Heart left ventricle (tissue), 16 donors: ENCODE data around the gene RAI1. TPM values are rescaled to one million over a fixed set of nuclear protein-coding genes. Genes with fewer than 3 reads are reported as not detected.
A peak's percentile ranks its signal among the peaks of the same experiment; 100 is the strongest.

Experiments
- ATAC-seq, 4 donors: fragments of 200-7000 bp; cut with Tn5 transposase; one replicate each; pipeline ENCODE4 v1.9.1; 2020 to 2022; ENCODE audit warnings: moderate library complexity in 4 of 4, mild to moderate bottlenecking in 3 of 4, moderate number of reproducible peaks in 1 of 4
- DNase-seq, 5 donors: peaks; one replicate each; pipeline ENCODE4 v3.0.0-alpha.2; 2020
- H3K27ac ChIP-seq, 12 donors: fragments of 200-600 bp; sonication (generic) in 4 of 12; one replicate each; pipeline versions ENCODE4 v1.5.0 to v1.8.0; 2016 to 2022; ENCODE audit warnings: mild to moderate bottlenecking in 2 of 12
- H3K27me3 ChIP-seq, 9 donors: fragments of 200-600 bp; sonication (generic) in 2 of 9; one replicate each; pipeline versions ENCODE4 v1.5.1 to v1.8.0; 2016 to 2022; ENCODE audit warnings: mild to moderate bottlenecking in 3 of 9
- H3K36me3 ChIP-seq, 9 donors: fragments of 200-600 bp; sonication (generic) in 2 of 9; one replicate each; pipeline versions ENCODE4 v1.5.0 to v1.8.0; 2018 to 2022; ENCODE audit warnings: mild to moderate bottlenecking in 2 of 9
- H3K4me1 ChIP-seq, 12 donors: fragments of 200-600 bp; sonication (generic) in 4 of 12; one replicate each; pipeline versions ENCODE4 v1.5.0 to v1.8.0; 2016 to 2022; ENCODE audit warnings: mild to moderate bottlenecking in 3 of 12
- H3K4me3 ChIP-seq, 12 donors: fragments of 200-600 bp; sonication (generic) in 4 of 12; one replicate each; pipeline versions ENCODE4 v1.5.0 to v1.8.0; 2017 to 2022; ENCODE audit warnings: mild to moderate bottlenecking in 9 of 12, moderate library complexity in 4 of 12
- H3K9me3 ChIP-seq, 12 donors: fragments of 200-600 bp; sonication (generic) in 4 of 12; one replicate each; pipeline versions ENCODE4 v1.5.0 to v1.8.0; 2016 to 2022; ENCODE audit warnings: mild to moderate bottlenecking in 1 of 12
- POLR2A ChIP-seq, 2 donors: fragments of 450-650 bp; IDR thresholded peaks; one replicate each; pipeline ENCODE4 v1.6.1; 2017; ENCODE audit warnings: antibody characterized with exemption in 2 of 2, mild to moderate bottlenecking in 2 of 2, moderate library complexity in 2 of 2
- WGBS, 4 donors: extraction: QIAGEN DNeasy Blood & Tissue Kit in 2 of 4; methylation state at CpG; one replicate each; pipeline versions ENCODE4 v1.1.5 to v1.1.7; 2013 to 2018; 5-methylcytosine and 5-hydroxymethylcytosine counted together
- intact Hi-C, 10 donors: fragments of 100-400 bp; cut with DNase I; formaldehyde crosslinking; loops; one replicate each; pipeline versions ENCODE4 v1.11.1 to v1.14.2; 2022
- polyA plus RNA-seq, 2 donors: library from polyadenylated mRNA; stranded (reverse); fragments of 200-250 nt; gene quantifications; one replicate each; pipeline ENCODE4 v1.2.3, GENCODE V29; 2013
- total RNA-seq, 9 donors: library from RNA; depleted of rRNA in 2 of 9; stranded (reverse); fragments of >200 nt in 2 of 9; fragmentation: NEBNext Ultra II Directional in 3 of 9; extraction: Animal tissue kit (Norgen Biotek cat#: 25700) in 3 of 9; gene quantifications; one replicate each; pipeline versions ENCODE4 v1.1.0 to v1.2.4, GENCODE V29; 2016 to 2023
- TF ChIP-seq, protein P1 (sequence below), 12 donors: fragments of 200-600 bp; sonication (generic) in 4 of 12; IDR thresholded peaks; one replicate each; pipeline versions ENCODE4 v1.5.0 to v1.8.0; 2018 to 2022; ENCODE audit warnings: antibody characterized with exemption in 12 of 12, mild to moderate bottlenecking in 5 of 12
- donor health status: ischemic (EF 13 %, LVEDD 7.1; RV severe dilation, severe dysfunction).
- donor health status: healthy with polysubstance abuse.
- donor health status: DM: no; HTN: yes; CAD: no.
- donor health status: DM: no; HTN: no; CAD: no.
- donor health status: ischemic (EF 25% LVEDD 6.9; RV normal size, moderate dysfunction).
- donor health status: ischemic (EF 25% LVEDD 5.7; RV mildly dilated, moderate dysfunction).
- donor health status: healthy.
- donor health status: DM: yes; HTN: yes; CAD: no.
- donor health status: ischemic (EF 35%, LVEDD 5.7; RV mildly dilated, moderate dysfunction).
- donor health status: nonischemic (EF 11% LVEDD 7.7; RV severe dilation, severe dysfunction).
- donor health status: DM: yes; HTN: yes; CAD: no.
- donor health status: PGD.
- donor health status: ischemic (EF 29% LVEDD 5.4; RV normal size, mild dysfunction).
- donor health status: nonischemic (EF 23%, LVEDD 6.1; RV moderate dilation, normal function).

The RAI1 gene
- total and polyA plus RNA-seq, 11 donors = 15.1 to 37.2 (median 20.8) TPM

- TF ChIP-seq POLR2A (IDR thresholded peaks at IDR 0.05) = no peak
- TF ChIP-seq, protein P1, sequence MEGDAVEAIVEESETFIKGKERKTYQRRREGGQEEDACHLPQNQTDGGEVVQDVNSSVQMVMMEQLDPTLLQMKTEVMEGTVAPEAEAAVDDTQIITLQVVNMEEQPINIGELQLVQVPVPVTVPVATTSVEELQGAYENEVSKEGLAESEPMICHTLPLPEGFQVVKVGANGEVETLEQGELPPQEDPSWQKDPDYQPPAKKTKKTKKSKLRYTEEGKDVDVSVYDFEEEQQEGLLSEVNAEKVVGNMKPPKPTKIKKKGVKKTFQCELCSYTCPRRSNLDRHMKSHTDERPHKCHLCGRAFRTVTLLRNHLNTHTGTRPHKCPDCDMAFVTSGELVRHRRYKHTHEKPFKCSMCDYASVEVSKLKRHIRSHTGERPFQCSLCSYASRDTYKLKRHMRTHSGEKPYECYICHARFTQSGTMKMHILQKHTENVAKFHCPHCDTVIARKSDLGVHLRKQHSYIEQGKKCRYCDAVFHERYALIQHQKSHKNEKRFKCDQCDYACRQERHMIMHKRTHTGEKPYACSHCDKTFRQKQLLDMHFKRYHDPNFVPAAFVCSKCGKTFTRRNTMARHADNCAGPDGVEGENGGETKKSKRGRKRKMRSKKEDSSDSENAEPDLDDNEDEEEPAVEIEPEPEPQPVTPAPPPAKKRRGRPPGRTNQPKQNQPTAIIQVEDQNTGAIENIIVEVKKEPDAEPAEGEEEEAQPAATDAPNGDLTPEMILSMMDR (IDR thresholded peaks at IDR 0.05) = no peak
- no peak for ATAC-seq
- Histone ChIP-seq H3K27ac (no peak overlapping the region), H3K4me1 (peaks cover 17 to 77% (median 60%) of the 10 kb centered on the region in 12 donors), H3K9me3 (no peaks in the 10 kb centered on the region), H3K27me3 (peaks cover 0 to 6% (median 0%) of the 10 kb centered on the region in 9 donors), H3K36me3 (no peaks in the 10 kb centered on the region), H3K4me3 (no peak overlapping the region)
- DNase-seq = no peak
- intact Hi-C loops = loop anchor here in 3 of 10 donors (5.0 to 10.0 kb wide), 3 partner anchors 53 to 105 kb away; partner anchors contain the start of gene RAI1 (in 2 of the 3)
- WGBS, 4 donors = 91 to 100% (median 94%) methylated on average over 3 to 7 of the region's 7 CpGs
These were observed 106.3 kb downstream of the RAI1 start for GRCh38 chr17:17787568-17787967.

DNA sequence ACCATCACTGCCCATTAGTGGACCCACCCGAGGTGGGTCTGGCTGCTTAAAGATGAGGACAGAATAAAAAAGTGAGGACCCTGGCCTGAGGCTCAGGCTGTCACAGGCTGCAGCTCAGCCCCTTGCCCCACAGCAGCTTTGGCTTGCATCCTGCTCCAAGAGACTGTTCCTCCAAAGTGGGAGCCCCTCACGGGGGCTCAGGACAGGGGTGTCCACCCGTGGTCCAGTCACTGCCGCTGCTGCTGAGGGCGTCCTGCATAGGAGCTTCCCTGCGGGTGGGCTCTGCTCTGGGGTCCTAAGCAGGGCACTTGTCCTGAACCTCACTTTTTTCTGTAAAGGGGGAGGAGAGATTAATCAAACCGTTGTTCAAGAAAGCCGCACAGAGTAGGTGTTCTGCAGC lies 107.7 kb downstream of the RAI1 start:
- H3K27ac ChIP-seq = no peak overlapping the region
- no peak overlapping the region for H3K4me3 ChIP-seq
- no peak for TF ChIP-seq POLR2A (IDR thresholded peaks at IDR 0.05)
- TF ChIP-seq, protein P1 (IDR thresholded peaks at IDR 0.05) = no peak
- intact Hi-C loops = loop anchor here in 3 of 10 donors (5.0 to 10.0 kb wide), 3 partner anchors 54 to 107 kb away; partner anchors contain the start of gene RAI1 (in 2 of the 3)
- H3K36me3 ChIP-seq = peaks cover 0 to 9% (median 2%) of the 10 kb centered on the region in 9 donors
- ATAC-seq (no peak), DNase-seq (no peak)
- WGBS, 4 donors = 89 to 92% (median 91%) methylated on average over 7 to 8 of the region's 8 CpGs
- H3K9me3 ChIP-seq = no peaks in the 10 kb centered on the region
- peaks cover 21 to 80% (median 66%) of the 10 kb centered on the region in 12 donors for H3K4me1 ChIP-seq
- H3K27me3 ChIP-seq = no peaks in the 10 kb centered on the region

GRCh38 chr17:17789410-17789809 lies 108.2 kb downstream of the RAI1 start:
- no peak for TF ChIP-seq POLR2A (IDR thresholded peaks at IDR 0.05)
- TF ChIP-seq, protein P1 (IDR thresholded peaks at IDR 0.05) = no peak
- H3K27ac ChIP-seq = no peak overlapping the region
- intact Hi-C loops = loop anchor here in 3 of 10 donors (5.0 to 10.0 kb wide), 3 partner anchors 55 to 107 kb away; partner anchors contain the start of gene RAI1 (in 2 of the 3)
- H3K36me3 ChIP-seq = peaks cover 0 to 14% (median 6%) of the 10 kb centered on the region in 9 donors
- H3K9me3 ChIP-seq = no peaks in the 10 kb centered on the region
- peaks cover 17 to 76% (median 64%) of the 10 kb centered on the region in 12 donors for H3K4me1 ChIP-seq
- WGBS, 4 donors = 87 to 95% (median 93%) methylated on average over 6 of the region's 6 CpGs
- H3K27me3 ChIP-seq = no peaks in the 10 kb centered on the region
- no peak overlapping the region for H3K4me3 ChIP-seq
- DNase-seq = no peak
- ATAC-seq = no peak

DNA sequence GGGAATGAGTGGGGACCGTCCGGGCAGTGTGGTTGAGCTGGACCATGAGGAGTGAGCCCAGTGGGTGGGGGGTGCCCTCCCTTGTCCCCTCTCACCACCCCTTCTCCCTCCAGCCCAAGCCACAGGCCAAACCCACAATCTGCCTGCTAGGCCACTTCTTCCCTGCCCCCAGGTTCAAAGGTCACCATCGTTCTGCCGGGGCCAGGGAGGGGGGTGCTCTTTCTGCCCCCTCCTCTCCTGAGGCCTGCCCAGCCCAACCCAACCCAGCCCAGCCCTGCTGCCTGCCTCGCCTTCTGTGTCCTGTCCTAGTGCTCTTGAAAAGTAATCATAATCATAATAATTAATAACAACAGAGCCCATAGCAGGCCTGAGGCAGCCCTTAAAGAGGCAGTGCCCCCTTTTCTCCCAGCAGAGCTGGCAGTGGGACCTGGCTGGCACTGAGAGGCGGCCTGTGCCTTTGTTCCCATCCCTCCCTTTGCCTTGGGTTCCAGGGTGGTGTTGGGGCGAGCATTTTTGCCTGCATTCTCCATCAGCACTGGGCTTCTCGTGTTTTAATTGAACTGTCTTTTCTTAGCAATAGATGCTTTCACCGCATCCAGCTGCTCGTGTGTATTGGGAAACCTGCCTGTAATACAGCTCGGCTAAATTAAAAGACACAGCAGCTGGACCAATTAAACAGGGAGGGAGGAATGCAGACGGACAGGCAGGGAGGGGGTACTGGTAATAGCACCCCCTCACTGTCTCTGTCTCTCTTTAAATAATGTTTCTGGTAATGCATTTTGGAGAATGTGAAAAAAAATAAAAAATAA lies 108.8 kb downstream of the RAI1 start:
- Histone ChIP-seq H3K9me3 (no peaks in the 10 kb centered on the region), H3K27ac (peak overlapping the region in 7 of 12 donors; percentile 21 to 54 (median 44)), H3K4me1 (peaks cover 14 to 70% (median 57%) of the 10 kb centered on the region in 12 donors), H3K4me3 (peak overlapping the region in 1 of 12 donors; percentile 14), H3K27me3 (no peaks in the 10 kb centered on the region), H3K36me3 (peaks cover 0 to 20% (median 13%) of the 10 kb centered on the region in 9 donors)
- ATAC-seq (no peak), DNase-seq (no peak)
- TF ChIP-seq, protein P1 (IDR thresholded peaks at IDR 0.05) = no peak
- TF ChIP-seq POLR2A (IDR thresholded peaks at IDR 0.05) = no peak
- 43 to 56% (median 47%) methylated on average over 12 of the region's 12 CpGs for WGBS, 4 donors
- intact Hi-C loops = loop anchor here in 6 of 10 donors (5.0 to 10.0 kb wide), 6 partner anchors 38 to 108 kb away; partner anchors contain the start of gene RAI1 (in 2 of the 6)
